ENCODE data around the gene GIPC1.

GIPC1 gene

GRCh38 chr19:14476327-14476672, 19.6 kb downstream of the GIPC1 start:
- H3K4me3 ChIP-seq (ENCODE audit: low read depth, low read length) = no peak overlapping the region
- no peak for TF ChIP-seq CTCF (IDR thresholded peaks at IDR 0.05; ENCODE audit: low read depth, low read length)
- peaks cover 4% of the 10 kb centered on the region; the same call in 1 of the 2 replicates for H3K36me3 ChIP-seq
- H3K27me3 ChIP-seq = 0 out of 2 replicates have a peak, but pooled peaks cover 4% of the 10 kb centered on the region
- peaks cover 39% of the 10 kb centered on the region for H3K4me1 ChIP-seq
- H3K9me3 ChIP-seq = no peaks in the 10 kb centered on the region
- DNase-seq = no peak

GRCh38 chr19:14475251-14476073, 20.5 kb downstream of the GIPC1 start, which contains the start of gene PTGER1:
PTGER1 (minus strand) TSS chr19:14475354; CDS start chr19:14474320, 1,034 bp downstream.
- H3K4me3 ChIP-seq (ENCODE audit: low read depth, low read length) = peak within 1 kb of the TSS; percentile 50
- H3K9me3 ChIP-seq = no peaks in the 10 kb centered on the region
- 0 out of 2 replicates have a peak, but pooled peaks cover 4% of the 10 kb centered on the region for H3K27me3 ChIP-seq
- peak; percentile 71 for DNase-seq
- peaks cover 5% of the 10 kb centered on the region; the same call in 1 of the 2 replicates for H3K36me3 ChIP-seq
- H3K4me1 ChIP-seq = peaks cover 39% of the 10 kb centered on the region
- TF ChIP-seq CTCF (IDR thresholded peaks at IDR 0.05; ENCODE audit: low read depth, low read length) = peak; percentile 48

- DNase-seq = no peak
- H3K27me3 ChIP-seq = 0 out of 2 replicates have a peak, but pooled peaks cover 4% of the 10 kb centered on the region
- peak overlapping the region; percentile 50 for H3K4me3 ChIP-seq (ENCODE audit: low read depth, low read length)
- no peaks in the 10 kb centered on the region for H3K9me3 ChIP-seq
- no peak for TF ChIP-seq CTCF (IDR thresholded peaks at IDR 0.05; ENCODE audit: low read depth, low read length)
- peaks cover 11% of the 10 kb centered on the region; the same call in 1 of the 2 replicates for H3K36me3 ChIP-seq
- peaks cover 39% of the 10 kb centered on the region for H3K4me1 ChIP-seq
These were observed 21.1 kb downstream of the GIPC1 start for GRCh38 chr19:14474827-14475226.

- Histone ChIP-seq H3K4me1 (peaks cover 39% of the 10 kb centered on the region), H3K9me3 (no peaks in the 10 kb centered on the region), H3K36me3 (peaks cover 12% of the 10 kb centered on the region; the same call in 1 of the 2 replicates), H3K4me3 (ENCODE audit: low read depth, low read length) (no peak overlapping the region), H3K27me3 (0 out of 2 replicates have a peak, but pooled peaks cover 4% of the 10 kb centered on the region)
- no peak for DNase-seq
- no peak for TF ChIP-seq CTCF (IDR thresholded peaks at IDR 0.05; ENCODE audit: low read depth, low read length)
These were observed 21.8 kb downstream of the GIPC1 start for GRCh38 chr19:14473978-14474578.

GRCh38 chr19:14473073-14473977, 22.6 kb downstream of the GIPC1 start:
- Histone ChIP-seq H3K4me3 (ENCODE audit: low read depth, low read length) (no peak overlapping the region), H3K4me1 (peaks cover 39% of the 10 kb centered on the region), H3K27me3 (0 out of 2 replicates have a peak, but pooled peaks cover 4% of the 10 kb centered on the region), H3K9me3 (no peaks in the 10 kb centered on the region), H3K36me3 (peaks cover 14% of the 10 kb centered on the region)
- TF ChIP-seq CTCF (IDR thresholded peaks at IDR 0.05; ENCODE audit: low read depth, low read length) = no peak
- DNase-seq = no peak
